GM12872 (cell line): ENCODE results near the gene STK24.

Source experiments
- TF ChIP-seq, protein P1 (sequence below): IDR thresholded peaks from 3 replicates; pipeline ENCODE4 v1.5.1; 2011; ENCODE audit warnings: low read depth, mild to moderate bottlenecking, low read length, moderate library complexity; ENCODE audit not compliant: insufficient read depth

STK24 gene

DNA sequence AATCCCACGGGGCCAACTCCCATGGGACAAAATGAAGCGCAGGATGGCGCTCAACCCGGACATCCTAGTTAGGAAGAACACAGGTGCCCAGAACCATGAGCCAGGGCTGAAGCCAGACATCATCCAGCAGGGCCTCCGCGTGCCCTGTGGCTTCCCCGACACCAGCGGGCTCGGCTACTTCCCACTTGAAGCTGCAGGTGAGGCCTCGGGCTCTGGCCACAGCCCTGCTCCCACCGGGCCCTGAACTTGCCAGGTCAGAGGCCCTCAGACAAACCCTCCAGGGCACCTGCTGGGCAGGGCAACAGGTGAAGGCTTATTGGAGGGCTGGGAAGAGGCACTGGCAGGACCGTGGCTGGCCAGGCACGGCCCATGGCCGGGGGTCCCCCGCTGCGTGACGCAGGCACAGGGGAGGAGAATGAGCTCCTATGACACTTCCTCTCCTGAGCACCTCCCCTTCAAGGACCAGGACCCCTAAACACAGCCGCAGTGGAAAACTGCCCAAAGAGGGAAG is 117.7 kb downstream of the STK24 start:
- TF ChIP-seq, protein P1, sequence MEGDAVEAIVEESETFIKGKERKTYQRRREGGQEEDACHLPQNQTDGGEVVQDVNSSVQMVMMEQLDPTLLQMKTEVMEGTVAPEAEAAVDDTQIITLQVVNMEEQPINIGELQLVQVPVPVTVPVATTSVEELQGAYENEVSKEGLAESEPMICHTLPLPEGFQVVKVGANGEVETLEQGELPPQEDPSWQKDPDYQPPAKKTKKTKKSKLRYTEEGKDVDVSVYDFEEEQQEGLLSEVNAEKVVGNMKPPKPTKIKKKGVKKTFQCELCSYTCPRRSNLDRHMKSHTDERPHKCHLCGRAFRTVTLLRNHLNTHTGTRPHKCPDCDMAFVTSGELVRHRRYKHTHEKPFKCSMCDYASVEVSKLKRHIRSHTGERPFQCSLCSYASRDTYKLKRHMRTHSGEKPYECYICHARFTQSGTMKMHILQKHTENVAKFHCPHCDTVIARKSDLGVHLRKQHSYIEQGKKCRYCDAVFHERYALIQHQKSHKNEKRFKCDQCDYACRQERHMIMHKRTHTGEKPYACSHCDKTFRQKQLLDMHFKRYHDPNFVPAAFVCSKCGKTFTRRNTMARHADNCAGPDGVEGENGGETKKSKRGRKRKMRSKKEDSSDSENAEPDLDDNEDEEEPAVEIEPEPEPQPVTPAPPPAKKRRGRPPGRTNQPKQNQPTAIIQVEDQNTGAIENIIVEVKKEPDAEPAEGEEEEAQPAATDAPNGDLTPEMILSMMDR, result no peak

DNA sequence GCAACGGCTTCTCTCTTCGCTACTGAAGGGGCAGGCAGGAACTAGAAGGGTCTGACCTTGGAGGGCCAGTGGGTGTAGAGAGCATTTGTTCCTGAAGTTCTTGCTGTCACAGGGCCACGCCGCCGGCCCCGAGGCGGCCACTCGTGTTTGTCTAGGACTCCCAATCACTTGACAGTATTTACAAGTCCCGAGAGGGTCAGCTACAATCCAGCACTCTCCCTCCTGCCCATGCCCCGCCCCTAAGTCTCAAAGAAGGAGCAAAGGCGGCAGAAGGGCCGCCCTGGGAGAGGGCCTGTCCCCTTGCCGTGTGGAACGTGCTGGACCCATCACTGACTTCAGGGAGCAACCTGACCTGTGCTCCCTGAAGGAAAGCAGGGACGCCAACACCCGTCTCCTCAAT is 118.5 kb downstream of the STK24 start:
- TF ChIP-seq, protein P1, result no peak

DNA sequence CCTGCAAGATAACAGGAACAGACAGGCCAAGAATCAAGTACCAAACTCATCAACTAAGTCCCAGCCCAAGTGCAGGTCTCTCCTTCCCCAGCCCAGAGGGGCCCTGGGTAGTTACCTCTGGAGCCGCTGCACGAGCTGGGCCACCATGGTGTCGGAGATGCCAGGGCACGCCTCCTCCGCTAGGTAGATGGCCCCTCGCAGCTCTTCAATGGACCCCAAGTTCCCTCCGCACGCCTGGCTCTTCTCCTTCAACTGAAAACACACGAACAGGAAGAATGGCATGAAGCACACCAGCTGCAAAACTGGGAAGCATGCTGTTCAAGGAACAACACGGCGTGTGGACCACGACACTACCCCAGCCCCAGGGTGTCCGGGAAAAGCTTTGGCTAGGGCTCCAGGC is 119.9 kb downstream of the STK24 start:
- TF ChIP-seq, protein P1, result no peak

DNA sequence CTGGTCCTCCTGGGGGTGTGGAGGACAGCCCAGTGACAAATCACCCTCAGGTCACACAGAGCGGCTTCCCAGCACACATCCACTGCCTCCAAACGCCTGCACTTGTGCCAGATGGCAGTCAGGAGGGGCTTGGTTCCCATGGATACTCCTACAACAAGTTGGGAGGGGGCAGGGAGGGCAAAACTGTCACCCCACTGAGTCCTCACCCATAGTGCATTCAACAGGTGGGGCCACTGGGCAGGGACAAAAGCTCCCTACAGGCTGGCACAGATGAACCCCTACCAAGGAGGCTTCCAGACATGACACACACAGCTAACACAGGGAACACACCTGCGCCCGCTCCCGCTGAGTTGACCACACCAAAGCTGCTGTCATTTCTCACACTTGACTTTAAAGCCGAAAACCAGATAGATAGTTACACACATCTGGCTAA is 120.5 kb downstream of the STK24 start:
- TF ChIP-seq, protein P1, result no peak

DNA sequence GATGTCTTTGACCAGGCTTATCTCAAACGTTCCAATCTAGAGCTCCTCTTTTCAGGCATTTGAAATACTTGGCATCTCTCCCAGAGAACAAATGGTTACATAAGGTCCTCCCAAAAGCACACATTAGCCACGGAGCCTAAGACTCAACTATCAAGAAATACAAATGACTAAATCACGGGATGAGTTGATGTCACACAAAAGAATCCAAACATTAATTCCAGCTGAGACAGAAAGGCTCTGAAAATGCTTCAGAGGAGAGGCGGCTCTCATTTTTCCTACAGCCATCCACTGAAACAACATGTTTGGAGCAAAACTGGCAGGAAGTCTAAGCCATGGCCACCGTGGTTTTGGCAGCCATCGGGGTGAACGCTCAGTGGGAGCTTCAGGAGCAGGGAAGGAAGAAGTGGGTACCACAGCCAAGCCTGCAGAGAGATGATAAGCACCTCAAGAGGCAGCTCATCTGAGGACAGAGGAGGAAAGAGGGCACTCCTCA is 122.5 kb downstream of the STK24 start:
- TF ChIP-seq, protein P1, result no peak

DNA sequence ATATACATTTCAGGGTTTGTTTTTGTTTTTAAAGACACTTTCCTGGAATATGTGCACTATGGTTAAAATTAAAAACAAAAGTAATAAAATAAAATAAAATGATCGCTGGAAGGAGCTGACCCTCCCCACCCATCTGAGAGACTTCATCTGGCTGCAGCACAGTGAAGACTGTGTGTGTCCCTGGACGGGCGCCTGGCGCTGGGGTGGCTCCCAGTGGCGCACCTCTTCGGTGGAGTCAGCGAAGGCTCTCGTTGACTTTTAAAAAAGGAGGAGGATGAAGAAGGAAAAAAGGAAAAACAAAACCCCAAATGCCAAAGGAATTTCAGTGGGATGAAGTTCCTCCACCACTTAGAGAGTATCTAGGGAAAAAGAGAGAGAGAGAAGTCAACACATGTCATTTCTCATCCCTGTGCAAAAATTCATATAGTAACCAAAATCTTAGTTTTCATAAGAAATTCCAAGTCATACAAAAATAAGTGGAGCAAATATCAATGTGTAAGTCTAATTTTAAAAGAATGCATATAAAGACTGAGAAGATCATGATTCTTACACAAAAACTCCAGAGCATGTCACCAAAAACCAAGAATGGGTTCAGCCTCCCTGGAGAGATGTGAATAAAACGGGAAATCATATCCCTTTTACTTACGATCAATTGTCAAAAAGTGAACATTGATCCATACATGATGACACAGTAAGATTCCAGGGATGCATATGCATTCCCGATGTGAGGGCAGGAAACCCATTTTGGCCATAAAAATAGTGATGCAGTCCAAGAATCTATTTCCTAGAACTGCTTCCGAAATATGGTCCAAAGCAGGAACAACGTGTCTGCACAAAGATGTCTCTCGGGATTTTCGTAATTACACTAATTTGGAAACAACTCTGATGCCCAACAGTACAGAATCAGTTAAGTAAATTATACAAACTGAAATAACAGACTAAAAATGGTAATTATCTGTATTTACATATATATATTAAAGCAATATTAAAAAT is 123.8 kb downstream of the STK24 start:
- TF ChIP-seq, protein P1, result no peak

DNA sequence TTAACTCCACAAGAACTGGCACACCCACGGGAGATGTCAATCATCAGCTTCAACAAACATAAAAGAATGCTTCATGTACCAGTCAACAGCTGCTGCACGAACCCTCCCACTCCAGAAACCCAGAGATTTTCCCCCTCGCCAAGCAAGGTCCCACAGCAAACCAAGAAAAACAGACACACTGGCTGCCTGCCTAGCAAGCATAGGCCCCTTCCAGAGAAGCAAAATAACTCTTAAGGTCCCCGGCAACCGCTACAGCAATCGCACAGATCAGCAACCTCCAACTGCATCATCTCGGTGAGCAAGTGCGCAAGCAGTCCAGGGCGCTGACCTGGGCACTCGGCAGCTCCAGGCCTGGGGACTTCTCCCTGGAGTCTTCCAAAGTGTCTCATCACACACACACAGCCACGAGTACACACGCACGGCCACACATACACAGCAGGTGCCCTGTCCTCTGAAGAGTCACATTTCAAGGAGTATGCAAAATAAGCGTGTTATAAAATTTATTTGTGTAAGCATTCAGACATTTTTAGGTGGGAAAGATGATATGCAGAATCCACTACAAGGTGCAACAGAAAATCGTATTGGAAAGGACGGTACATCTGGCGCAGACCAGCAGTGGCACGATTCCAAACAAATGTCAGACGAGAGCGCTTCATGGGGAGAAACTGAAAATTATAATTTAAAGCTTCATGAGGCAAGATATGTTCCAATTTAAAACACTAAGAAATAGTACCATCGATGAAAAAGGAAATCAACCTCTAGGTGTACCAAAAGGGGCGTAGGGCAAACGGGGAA is 125.0 kb downstream of the STK24 start:
- TF ChIP-seq, protein P1, result no peak
